ENCODE data around the gene SSBP2.

The SSBP2 gene

DNA sequence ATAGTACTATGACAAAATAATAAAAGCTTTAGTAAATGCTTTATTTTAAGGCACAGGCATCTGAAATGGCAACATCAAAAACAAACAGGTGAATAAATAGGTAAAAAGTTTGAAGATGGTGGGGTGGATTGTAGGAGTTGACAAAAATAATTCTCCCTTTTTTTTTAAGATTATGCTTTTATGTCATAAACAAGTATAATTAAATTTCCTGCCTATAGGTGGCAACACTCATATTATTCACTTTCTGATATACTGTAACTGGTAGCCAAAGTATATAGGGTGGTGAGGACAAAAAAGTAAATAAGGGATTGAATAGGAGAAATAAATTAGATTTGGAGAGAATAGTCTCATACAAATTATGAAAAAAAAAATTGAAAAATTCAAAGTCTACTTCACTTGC is 236.9 kb downstream of the SSBP2 start:
- TF ChIP-seq ZBTB7A (IDR thresholded peaks at IDR 0.05; ENCODE audit: low read depth) (no peak), RAD21 (IDR thresholded peaks at IDR 0.05; ENCODE audit: low read depth) (peak; percentile 17; the same call in 1 of the 2 replicates), TCF12 (IDR thresholded peaks at IDR 0.05; ENCODE audit: low read depth) (no peak)

- no peak for TF ChIP-seq ZBTB7A (IDR thresholded peaks at IDR 0.05; ENCODE audit: low read depth)
- no peak for TF ChIP-seq YY1 (IDR thresholded peaks at IDR 0.05; ENCODE audit: low read depth)
- TF ChIP-seq MAX (IDR thresholded peaks at IDR 0.05), result no peak
- no peak for TF ChIP-seq TEAD4 (IDR thresholded peaks at IDR 0.05)
- TF ChIP-seq RAD21 (IDR thresholded peaks at IDR 0.05; ENCODE audit: low read depth), result no peak
- TF ChIP-seq TAF1 (IDR thresholded peaks at IDR 0.05; ENCODE audit: low read depth), result no peak
- no peak for TF ChIP-seq EP300 (IDR thresholded peaks at IDR 0.05; ENCODE audit: borderline replicate concordance)
- no peak for TF ChIP-seq CREB1 (IDR thresholded peaks at IDR 0.05; ENCODE audit: low read depth)
- TF ChIP-seq EGR1 (IDR thresholded peaks at IDR 0.05), result no peak
- TF ChIP-seq NFIC (IDR thresholded peaks at IDR 0.05), result no peak
- TF ChIP-seq, protein P1, sequence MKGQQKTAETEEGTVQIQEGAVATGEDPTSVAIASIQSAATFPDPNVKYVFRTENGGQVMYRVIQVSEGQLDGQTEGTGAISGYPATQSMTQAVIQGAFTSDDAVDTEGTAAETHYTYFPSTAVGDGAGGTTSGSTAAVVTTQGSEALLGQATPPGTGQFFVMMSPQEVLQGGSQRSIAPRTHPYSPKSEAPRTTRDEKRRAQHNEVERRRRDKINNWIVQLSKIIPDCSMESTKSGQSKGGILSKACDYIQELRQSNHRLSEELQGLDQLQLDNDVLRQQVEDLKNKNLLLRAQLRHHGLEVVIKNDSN (IDR thresholded peaks at IDR 0.05), result no peak
- no peak for TF ChIP-seq FOXM1 (IDR thresholded peaks at IDR 0.05; ENCODE audit: borderline replicate concordance, low read depth)
- no peak for TF ChIP-seq CEBPB (IDR thresholded peaks at IDR 0.05)
- no peak for TF ChIP-seq REST (IDR thresholded peaks at IDR 0.05; ENCODE audit: low read depth)
- no peak for TF ChIP-seq TCF12 (IDR thresholded peaks at IDR 0.05; ENCODE audit: low read depth)
These were observed 237.4 kb downstream of the SSBP2 start for GRCh38 chr5:81513473-81513872.

- no peak for TF ChIP-seq YY1 (IDR thresholded peaks at IDR 0.05; ENCODE audit: low read depth)
- TF ChIP-seq TCF12 (IDR thresholded peaks at IDR 0.05; ENCODE audit: low read depth), result no peak
- TF ChIP-seq FOXM1 (IDR thresholded peaks at IDR 0.05; ENCODE audit: borderline replicate concordance, low read depth), result no peak
- no peak for TF ChIP-seq MAX (IDR thresholded peaks at IDR 0.05)
- TF ChIP-seq CREB1 (IDR thresholded peaks at IDR 0.05; ENCODE audit: low read depth), result peak; percentile 51; the same call in 1 of the 2 replicates
- TF ChIP-seq NFIC (IDR thresholded peaks at IDR 0.05), result no peak
- peak; percentile 91 for TF ChIP-seq RAD21 (IDR thresholded peaks at IDR 0.05; ENCODE audit: low read depth)
- TF ChIP-seq TAF1 (IDR thresholded peaks at IDR 0.05; ENCODE audit: low read depth), result no peak
- no peak for TF ChIP-seq ZBTB7A (IDR thresholded peaks at IDR 0.05; ENCODE audit: low read depth)
These were observed 243.9 kb downstream of the SSBP2 start for GRCh38 chr5:81506900-81507588.

DNA sequence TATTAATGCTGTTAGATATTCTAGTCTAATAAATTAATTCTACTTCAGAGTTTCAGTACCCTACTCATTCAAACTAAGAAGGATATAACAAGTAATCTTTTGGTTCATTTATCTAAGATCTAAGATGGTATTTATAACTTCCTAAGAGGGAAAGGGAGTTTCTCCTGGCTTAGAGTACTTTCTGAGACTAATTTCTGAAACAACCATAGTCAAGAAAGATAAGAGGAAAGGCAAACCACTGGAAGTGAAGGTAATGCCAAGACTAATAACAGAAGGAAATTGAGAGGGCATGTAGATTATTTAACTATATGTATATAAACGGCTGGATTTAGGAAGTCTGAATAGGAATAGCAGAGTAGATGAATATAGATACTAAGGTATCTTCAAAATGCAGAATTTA is 244.5 kb downstream of the SSBP2 start:
- no peak for TF ChIP-seq EGR1 (IDR thresholded peaks at IDR 0.05)
- no peak for TF ChIP-seq TAF1 (IDR thresholded peaks at IDR 0.05; ENCODE audit: low read depth)
- no peak for TF ChIP-seq FOXM1 (IDR thresholded peaks at IDR 0.05; ENCODE audit: borderline replicate concordance, low read depth)
- no peak for TF ChIP-seq EP300 (IDR thresholded peaks at IDR 0.05; ENCODE audit: borderline replicate concordance)
- no peak for TF ChIP-seq CREB1 (IDR thresholded peaks at IDR 0.05; ENCODE audit: low read depth)
- TF ChIP-seq REST (IDR thresholded peaks at IDR 0.05; ENCODE audit: low read depth), result no peak
- no peak for TF ChIP-seq RAD21 (IDR thresholded peaks at IDR 0.05; ENCODE audit: low read depth)
- no peak for TF ChIP-seq CEBPB (IDR thresholded peaks at IDR 0.05)
- no peak for TF ChIP-seq MAX (IDR thresholded peaks at IDR 0.05)
- no peak for TF ChIP-seq TEAD4 (IDR thresholded peaks at IDR 0.05)
- no peak for TF ChIP-seq NFIC (IDR thresholded peaks at IDR 0.05)
- no peak for TF ChIP-seq TCF12 (IDR thresholded peaks at IDR 0.05; ENCODE audit: low read depth)
- TF ChIP-seq, protein P1 (IDR thresholded peaks at IDR 0.05), result no peak
- TF ChIP-seq YY1 (IDR thresholded peaks at IDR 0.05; ENCODE audit: low read depth), result no peak
- no peak for TF ChIP-seq ZBTB7A (IDR thresholded peaks at IDR 0.05; ENCODE audit: low read depth)

- TF ChIP-seq EGR1 (IDR thresholded peaks at IDR 0.05), result no peak
- no peak for TF ChIP-seq MAX (IDR thresholded peaks at IDR 0.05)
- no peak for TF ChIP-seq NFIC (IDR thresholded peaks at IDR 0.05)
- TF ChIP-seq FOXM1 (IDR thresholded peaks at IDR 0.05; ENCODE audit: borderline replicate concordance, low read depth), result no peak
- no peak for TF ChIP-seq YY1 (IDR thresholded peaks at IDR 0.05; ENCODE audit: low read depth)
- TF ChIP-seq EP300 (IDR thresholded peaks at IDR 0.05; ENCODE audit: borderline replicate concordance), result no peak
- TF ChIP-seq REST (IDR thresholded peaks at IDR 0.05; ENCODE audit: low read depth), result no peak
- TF ChIP-seq CEBPB (IDR thresholded peaks at IDR 0.05), result no peak
- TF ChIP-seq CREB1 (IDR thresholded peaks at IDR 0.05; ENCODE audit: low read depth), result no peak
- TF ChIP-seq RAD21 (IDR thresholded peaks at IDR 0.05; ENCODE audit: low read depth), result no peak
- no peak for TF ChIP-seq TEAD4 (IDR thresholded peaks at IDR 0.05)
- TF ChIP-seq, protein P1 (IDR thresholded peaks at IDR 0.05), result no peak
- no peak for TF ChIP-seq TCF12 (IDR thresholded peaks at IDR 0.05; ENCODE audit: low read depth)
- no peak for TF ChIP-seq TAF1 (IDR thresholded peaks at IDR 0.05; ENCODE audit: low read depth)
- TF ChIP-seq ZBTB7A (IDR thresholded peaks at IDR 0.05; ENCODE audit: low read depth), result no peak
These were observed 245.2 kb downstream of the SSBP2 start for GRCh38 chr5:81505672-81506071.

Data from Ishikawa (cell line).